ENCODE data around the gene SAE1.

DNA sequence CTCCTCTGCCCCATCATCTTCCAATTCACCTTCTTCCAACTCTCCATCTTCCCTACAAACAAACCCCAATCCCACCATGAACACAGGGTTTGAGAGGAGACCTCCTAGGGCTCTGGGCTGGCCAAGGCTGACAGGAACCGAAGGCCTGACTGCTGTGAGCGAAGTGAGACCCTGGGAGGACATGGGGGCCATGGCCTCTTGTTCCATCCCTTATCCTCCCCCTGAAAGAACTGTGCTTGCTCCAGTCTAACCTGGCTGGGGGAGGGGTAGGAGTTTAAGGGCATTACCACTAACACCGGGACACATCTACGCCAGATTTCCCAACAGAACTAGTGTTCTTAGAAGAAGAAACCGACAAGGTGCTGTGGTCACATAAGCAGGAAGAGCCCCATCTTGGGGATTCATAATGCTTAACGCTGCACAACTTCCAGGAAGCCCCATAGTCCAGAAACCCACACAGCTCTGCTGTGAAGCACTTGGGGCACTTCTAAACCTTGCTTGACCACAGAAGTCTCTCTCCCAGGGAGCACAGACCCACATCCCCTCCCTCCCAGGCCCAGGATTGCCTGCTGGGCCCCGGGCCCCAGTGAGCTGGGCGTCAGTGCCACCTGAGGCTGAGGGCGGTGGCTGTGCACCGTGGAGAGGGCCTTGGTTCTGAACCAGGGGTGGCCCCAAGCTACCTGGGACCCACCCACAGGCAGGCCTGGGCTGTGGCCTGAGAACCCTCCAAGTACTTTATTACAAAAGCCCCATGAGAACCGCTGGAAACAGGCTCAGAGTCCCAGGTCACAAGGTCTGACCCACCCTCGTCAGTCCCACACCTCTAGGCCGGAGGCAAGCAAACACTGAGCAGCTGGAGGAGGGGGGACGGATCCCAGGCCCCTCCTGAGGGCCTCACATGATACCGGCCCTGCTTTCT lies 35.8 kb upstream of the SAE1 start:
- TF ChIP-seq RAD21 (conservative IDR thresholded peaks at IDR 0.05 in 1 of 2, IDR thresholded peaks at IDR 0.05 in 1 of 2) (no peak), CTCF (IDR thresholded peaks at IDR 0.05) (no peak), HDAC2 (IDR thresholded peaks at IDR 0.05) (no peak), POLR2A (IDR thresholded peaks at IDR 0.05; ENCODE audit: low read length) (no peak), CHD4 (IDR thresholded peaks at IDR 0.05; ENCODE audit: borderline replicate concordance) (no peak), SMC3 (IDR thresholded peaks at IDR 0.05) (no peak), TP53 (CRISPR knock-in tag; IDR thresholded peaks at IDR 0.05) (no peak), FOXS1 (CRISPR knock-in tag; IDR thresholded peaks at IDR 0.05) (no peak), REST (IDR thresholded peaks at IDR 0.05) (no peak), MAZ (IDR thresholded peaks at IDR 0.05; ENCODE audit: borderline replicate concordance, low read depth, low read length) (no peak), JUN (IDR thresholded peaks at IDR 0.05) (no peak), EP300 (IDR thresholded peaks at IDR 0.05) (no peak), GATA3 (IDR thresholded peaks at IDR 0.05; ENCODE audit: borderline replicate concordance) (no peak), FOSL2 (IDR thresholded peaks at IDR 0.05) (no peak), FOSL2 (CRISPR knock-in tag; IDR thresholded peaks at IDR 0.05) (no peak)
